Erythroblast (primary cell): Measurements from ENCODE around the gene ADCY5.

Source experiments
- GATA1 ChIP-seq: IDR thresholded peaks from 2 replicates; pipeline ENCODE4 v1.6.1; 2011; ENCODE audit warnings: low read depth, mild to moderate bottlenecking, control low read depth, low read length, moderate library complexity
- POLR2A ChIP-seq: IDR thresholded peaks from 2 replicates; pipeline ENCODE4 v1.6.1; 2011; ENCODE audit warnings: mild to moderate bottlenecking, low read length

DNA sequence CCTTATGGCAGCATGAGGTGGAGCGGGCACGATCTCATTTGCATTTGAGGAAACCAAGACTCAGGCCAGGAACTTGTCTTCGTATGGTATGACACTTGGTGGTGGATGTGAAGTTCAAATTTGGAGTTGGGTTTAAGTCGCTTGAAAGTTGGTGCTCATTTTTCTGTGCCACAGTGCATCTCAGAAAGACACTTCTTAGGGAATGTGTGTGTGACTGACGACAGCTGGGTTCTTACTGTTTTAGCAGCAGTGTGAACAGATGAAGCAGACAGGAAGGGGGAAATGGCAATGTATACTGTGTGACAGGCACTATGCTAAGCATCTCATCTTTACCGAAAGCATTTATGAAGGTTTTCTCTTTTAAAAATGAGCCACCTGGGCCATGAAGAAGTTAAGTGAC is 171.8 kb downstream of the ADCY5 start:
- TF ChIP-seq POLR2A (no peak), GATA1 (no peak)
